HG02870 (cell line): Measurements from ENCODE around the gene CCDC85C.
"Not testable (repeated sequence)": the region's sequence is repeated elsewhere in the genome, so short reads cannot be mapped to it uniquely, and the experiment has no call there.

Source experiments
- ATAC-seq: cut with Tn5 transposase; IDR thresholded peaks from one replicate; pipeline ENCODE4 v1.9.1; 2021; ENCODE audit warnings: mild to moderate bottlenecking, moderate library complexity; ENCODE audit not compliant: unreplicated experiment

Gene CCDC85C

GRCh38 chr14:99603471-99604277 is at the start of gene CCDC85C:
Gene CCDC85C, minus strand, starts transcription at chr14:99604207. Its CDS starts 248 bp downstream, at chr14:99603959.
- no peak for ATAC-seq

- ATAC-seq, result no peak
Observed at GRCh38 chr14:99651953-99652746, 48.1 kb upstream of the CCDC85C start.

- ATAC-seq, result no peak
Observed at GRCh38 chr14:99650189-99650588, 46.2 kb upstream of the CCDC85C start.

GRCh38 chr14:99649643-99650042 is 45.6 kb upstream of the CCDC85C start:
- no peak for ATAC-seq

- no peak for ATAC-seq
Observed at GRCh38 chr14:99649219-99649618, 45.2 kb upstream of the CCDC85C start.

- no peak for ATAC-seq
Observed at GRCh38 chr14:99648027-99648784, 44.2 kb upstream of the CCDC85C start.

- no peak for ATAC-seq
Observed at GRCh38 chr14:99647411-99647810, 43.4 kb upstream of the CCDC85C start.

- ATAC-seq, result no peak
Observed at GRCh38 chr14:99645545-99646505, 41.8 kb upstream of the CCDC85C start.

- no peak for ATAC-seq
Observed at GRCh38 chr14:99644723-99645544, 40.9 kb upstream of the CCDC85C start, which contains the start of gene HHIPL1. Gene HHIPL1, plus strand, starts transcription at chr14:99645129. Its CDS starts 79 bp downstream, at chr14:99645208.

- ATAC-seq, result no peak
Observed at GRCh38 chr14:99644035-99644587, 40.1 kb upstream of the CCDC85C start.

GRCh38 chr14:99643343-99643742 is 39.3 kb upstream of the CCDC85C start:
- no peak for ATAC-seq

GRCh38 chr14:99642771-99643170 is 38.8 kb upstream of the CCDC85C start:
- ATAC-seq, result not testable (repeated sequence)

- ATAC-seq, result no peak
Observed at GRCh38 chr14:99637624-99638023, 33.6 kb upstream of the CCDC85C start.

- ATAC-seq, result no peak
Observed at GRCh38 chr14:99636487-99636886, 32.5 kb upstream of the CCDC85C start.

GRCh38 chr14:99635116-99635515 is 31.1 kb upstream of the CCDC85C start:
- ATAC-seq, result no peak

GRCh38 chr14:99634443-99634842 is 30.4 kb upstream of the CCDC85C start:
- no peak for ATAC-seq

GRCh38 chr14:99633918-99634317 is 29.9 kb upstream of the CCDC85C start:
- ATAC-seq, result no peak

- no peak for ATAC-seq
Observed at GRCh38 chr14:99633141-99633540, 29.1 kb upstream of the CCDC85C start.
